Measurements from ENCODE around the gene EIF4E1B.

GRCh38 chr5:176667637-176668036, 37.2 kb downstream of the EIF4E1B start:
- TF ChIP-seq EZH2 (IDR thresholded peaks at IDR 0.05; ENCODE audit: low read length, missing control alignments) (no peak), CTCF (conservative IDR thresholded peaks at IDR 0.05 in 1 of 2, IDR thresholded peaks at IDR 0.05 in 1 of 2; ENCODE audit: low read depth in 1 of 2, low read length in 2 of 2) (no peak)
